ENCODE data around the gene CARS1. TPM values are rescaled to one million over a fixed set of nuclear protein-coding genes. Genes with fewer than 3 reads are reported as not detected.

The CARS1 gene
- total RNA-seq, 2 experiments from 2014 or later: 81.4 to 97.6 TPM

- POLR2A ChIA-PET: no interaction called here
- no peak overlapping the region for H3K4me3 Mint-ChIP-seq
- CTCF ChIA-PET: interaction anchor here (1.1 to 1.5 kb wide), 2 partner anchors 9 to 18 kb away, joined by 3 to 4 read pairs; no protein-coding TSS in a partner anchor
Observed at GRCh38 chr11:3006505-3007260, 50.5 kb downstream of the CARS1 start.

DNA sequence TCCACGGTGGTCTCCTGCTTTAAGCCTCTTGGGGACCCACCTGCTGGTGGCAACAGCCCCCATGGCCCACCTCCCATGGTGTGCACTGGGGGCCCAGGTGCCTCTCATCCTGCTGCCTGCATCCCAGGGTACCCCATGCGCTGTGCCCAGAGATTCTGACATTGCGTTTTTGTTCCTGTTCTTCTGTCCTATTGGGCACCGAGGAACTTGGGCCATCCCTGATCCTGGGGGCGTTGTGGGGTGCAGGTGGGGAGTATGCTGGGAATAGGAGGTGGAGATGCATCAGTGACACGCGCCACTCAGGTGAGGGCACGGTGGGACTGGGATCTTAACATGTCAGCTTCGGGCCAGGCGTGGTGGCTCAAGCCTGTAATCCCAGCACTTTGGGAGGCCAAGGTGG is 52.7 kb downstream of the CARS1 start:
- POLR2A ChIA-PET: no interaction called here
- DNase-seq: no peak
- H3K9me3 Mint-ChIP-seq: no peaks in the 10 kb centered on the region
- H3K36me3 Mint-ChIP-seq (ENCODE audit: low read depth): peaks cover 69% of the 10 kb centered on the region
- CTCF ChIA-PET: interaction anchor here (0.6 to 4.9 kb wide), 5 partner anchors 8 to 768 kb away, joined by 3 to 18 read pairs (median 4); no protein-coding TSS in a partner anchor
- H3K4me3 Mint-ChIP-seq: no peak overlapping the region
- H3K27ac Mint-ChIP-seq: peak overlapping the region; percentile 43
- no peaks in the 10 kb centered on the region for H3K27me3 Mint-ChIP-seq
- peaks cover 22% of the 10 kb centered on the region for H3K4me1 Mint-ChIP-seq

More at GRCh38 chr11:3006505-3007260, 50.5 kb downstream of the CARS1 start:
- Mint-ChIP-seq H3K4me1 (peaks cover 42% of the 10 kb centered on the region), H3K27ac (peak overlapping the region; percentile 25), H3K9me3 (no peaks in the 10 kb centered on the region), H3K27me3 (no peaks in the 10 kb centered on the region), H3K36me3 (ENCODE audit: low read depth) (peaks cover 71% of the 10 kb centered on the region)
- DNase-seq: no peak

DNA sequence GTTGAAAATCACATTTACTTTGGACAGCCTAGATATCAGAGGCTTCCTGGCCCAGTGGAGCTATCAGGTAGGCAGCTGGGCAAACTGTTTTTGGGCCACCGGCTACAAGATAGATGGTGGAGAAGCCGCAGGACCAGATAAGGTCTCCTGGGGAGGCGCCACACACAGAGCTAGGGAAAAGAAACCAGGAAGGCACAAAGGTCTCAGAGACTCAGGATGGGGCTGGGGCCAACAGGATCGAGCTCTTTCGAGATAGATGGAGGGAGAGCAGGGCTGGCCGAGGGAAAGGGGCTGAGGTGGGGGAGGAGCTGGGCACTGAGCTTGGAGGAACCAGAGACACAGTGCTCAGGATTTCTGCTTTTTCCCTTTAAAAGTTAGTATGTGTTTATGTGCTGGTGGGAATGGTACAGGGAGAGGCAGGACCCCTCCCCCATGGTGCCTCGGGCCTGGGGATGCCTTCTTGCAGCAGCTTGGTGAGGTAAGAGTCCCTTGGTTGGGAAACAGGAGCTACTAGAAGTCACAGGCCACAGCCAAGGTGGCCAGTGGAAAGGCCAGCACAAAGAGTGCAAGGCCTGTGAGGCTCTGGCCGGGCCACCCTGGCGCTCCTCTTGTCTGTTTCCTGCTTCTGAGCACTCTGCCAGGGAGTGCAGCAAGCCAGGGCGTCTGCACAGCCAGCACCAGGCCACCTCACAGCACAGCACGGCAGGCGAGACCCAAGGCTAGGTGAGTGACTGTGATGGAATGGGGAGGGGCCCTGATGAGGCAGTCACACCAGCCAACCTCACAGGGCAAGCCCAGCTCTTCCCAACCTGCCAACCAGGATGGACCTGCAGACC is 53.6 kb downstream of the CARS1 start:
- H3K27me3 Mint-ChIP-seq: no peaks in the 10 kb centered on the region
- H3K4me3 Mint-ChIP-seq: no peak overlapping the region
- H3K9me3 Mint-ChIP-seq: no peaks in the 10 kb centered on the region
- ChIA-PET CTCF (interaction anchor here (1.1 to 4.9 kb wide), 4 partner anchors 9 to 84 kb away, joined by 3 to 18 read pairs (median 5); no protein-coding TSS in a partner anchor), POLR2A (no interaction called here)
- H3K36me3 Mint-ChIP-seq (ENCODE audit: low read depth): peaks cover 63% of the 10 kb centered on the region
- no peak overlapping the region for H3K27ac Mint-ChIP-seq
- H3K4me1 Mint-ChIP-seq: peaks cover 16% of the 10 kb centered on the region
- no peak for DNase-seq

DNA sequence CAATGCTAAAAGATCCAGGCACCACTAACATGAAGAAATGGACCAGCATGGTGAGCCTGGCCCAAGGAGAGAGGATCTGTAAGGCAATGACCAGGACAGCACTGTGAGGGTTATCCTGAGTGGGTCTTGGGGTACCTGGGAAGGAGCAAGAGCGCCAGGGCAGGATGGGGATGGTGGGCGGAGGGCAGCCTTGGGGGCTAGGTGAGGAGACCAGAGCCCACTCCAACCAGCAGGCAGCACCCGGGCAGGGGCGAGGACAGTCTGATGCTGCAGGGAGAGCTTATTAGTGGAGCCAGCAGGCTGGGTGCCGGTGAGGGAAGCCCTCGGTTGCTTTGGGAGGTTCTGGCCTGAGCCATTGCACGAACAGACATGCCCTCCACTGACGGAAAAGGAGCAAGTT is 54.4 kb downstream of the CARS1 start:
- H3K4me3 Mint-ChIP-seq: no peak overlapping the region
- H3K9me3 Mint-ChIP-seq: no peaks in the 10 kb centered on the region
- ChIA-PET POLR2A (no interaction called here), CTCF (interaction anchor here (1.7 to 4.9 kb wide), 3 partner anchors 8 to 12 kb away, joined by 4 to 18 read pairs (median 6); no protein-coding TSS in a partner anchor)
- H3K27me3 Mint-ChIP-seq: no peaks in the 10 kb centered on the region
- H3K27ac Mint-ChIP-seq: peak overlapping the region; percentile 77
- peaks cover 59% of the 10 kb centered on the region for H3K36me3 Mint-ChIP-seq (ENCODE audit: low read depth)
- DNase-seq: no peak
- H3K4me1 Mint-ChIP-seq: peaks cover 13% of the 10 kb centered on the region

GRCh38 chr11:3002351-3002861 is 54.8 kb downstream of the CARS1 start:
- peaks cover 11% of the 10 kb centered on the region for H3K4me1 Mint-ChIP-seq
- ChIA-PET CTCF (interaction anchor here (2.1 to 4.9 kb wide), 2 partner anchors 8 to 12 kb away, joined by 6 to 18 read pairs; no protein-coding TSS in a partner anchor), POLR2A (no interaction called here)
- peak overlapping the region; percentile 77 for H3K27ac Mint-ChIP-seq
- H3K9me3 Mint-ChIP-seq: no peaks in the 10 kb centered on the region
- no peaks in the 10 kb centered on the region for H3K27me3 Mint-ChIP-seq
- no peak for DNase-seq
- peaks cover 54% of the 10 kb centered on the region for H3K36me3 Mint-ChIP-seq (ENCODE audit: low read depth)
- H3K4me3 Mint-ChIP-seq: no peak overlapping the region

GRCh38 chr11:3001496-3001895 is 55.7 kb downstream of the CARS1 start:
- no peaks in the 10 kb centered on the region for H3K27me3 Mint-ChIP-seq
- peaks cover 54% of the 10 kb centered on the region for H3K36me3 Mint-ChIP-seq (ENCODE audit: low read depth)
- ChIA-PET CTCF (interaction anchor here (0.8 to 4.9 kb wide), 4 partner anchors 9 to 35 kb away, joined by 3 to 18 read pairs (median 4); partner anchors contain the start of gene NAP1L4), POLR2A (no interaction called here)
- no peak overlapping the region for H3K4me3 Mint-ChIP-seq
- no peak overlapping the region for H3K27ac Mint-ChIP-seq
- DNase-seq: no peak
- no peaks in the 10 kb centered on the region for H3K9me3 Mint-ChIP-seq
- peaks cover 5% of the 10 kb centered on the region for H3K4me1 Mint-ChIP-seq

DNA sequence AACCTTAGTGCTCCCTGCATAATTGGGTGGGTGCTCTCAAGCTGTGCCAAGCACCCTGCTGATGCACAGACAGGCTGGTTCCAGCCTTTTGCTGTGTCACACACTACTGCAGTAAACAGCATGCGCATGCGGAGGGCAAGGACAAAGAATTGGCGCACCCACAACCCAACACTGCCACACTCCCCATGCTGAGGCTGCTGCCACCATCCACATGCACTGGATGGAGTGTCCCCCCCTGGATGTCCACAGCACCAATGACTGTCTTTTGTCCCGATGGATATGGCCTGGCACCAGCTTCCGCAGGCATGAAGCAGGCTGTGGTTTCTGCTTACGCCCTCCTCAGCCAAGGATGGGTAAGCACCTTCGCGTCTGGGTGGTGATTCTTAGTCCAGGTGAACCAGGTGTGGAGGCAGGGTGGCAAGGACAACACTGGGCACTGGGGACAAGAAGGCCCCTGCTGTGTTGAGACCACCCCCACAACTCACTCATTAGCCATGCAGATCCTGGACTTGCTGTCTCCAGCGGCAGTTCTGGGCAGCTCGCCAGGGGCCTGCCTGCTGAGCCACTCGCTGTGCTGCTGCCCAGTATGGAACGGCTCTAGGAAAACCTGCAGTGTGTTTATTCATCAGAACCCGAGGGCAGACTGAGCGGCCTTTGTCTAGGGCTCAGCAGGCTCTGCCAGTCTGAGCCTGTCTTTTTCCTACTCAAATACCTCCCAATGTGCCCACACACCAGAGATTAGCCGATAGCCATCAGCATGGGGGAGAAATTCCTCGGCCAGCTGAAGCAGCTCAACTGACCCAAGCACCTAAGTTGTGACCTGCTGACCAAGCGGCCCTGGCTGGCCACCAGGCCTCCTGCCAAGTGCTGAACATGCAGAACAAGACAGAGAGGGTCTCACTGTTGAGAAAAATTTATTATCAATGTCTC is 56.9 kb downstream of the CARS1 start:
- Mint-ChIP-seq H3K9me3 (no peaks in the 10 kb centered on the region), H3K4me1 (no peaks in the 10 kb centered on the region), H3K4me3 (no peak overlapping the region), H3K27ac (no peak overlapping the region), H3K36me3 (ENCODE audit: low read depth) (peaks cover 50% of the 10 kb centered on the region), H3K27me3 (no peaks in the 10 kb centered on the region)
- CTCF ChIA-PET: interaction anchor here (0.5 to 4.9 kb wide), 5 partner anchors 8 to 53 kb away, joined by 3 to 18 read pairs (median 4); partner anchors contain the start of gene NAP1L4
- POLR2A ChIA-PET: no interaction called here
- no peak for DNase-seq

DNA sequence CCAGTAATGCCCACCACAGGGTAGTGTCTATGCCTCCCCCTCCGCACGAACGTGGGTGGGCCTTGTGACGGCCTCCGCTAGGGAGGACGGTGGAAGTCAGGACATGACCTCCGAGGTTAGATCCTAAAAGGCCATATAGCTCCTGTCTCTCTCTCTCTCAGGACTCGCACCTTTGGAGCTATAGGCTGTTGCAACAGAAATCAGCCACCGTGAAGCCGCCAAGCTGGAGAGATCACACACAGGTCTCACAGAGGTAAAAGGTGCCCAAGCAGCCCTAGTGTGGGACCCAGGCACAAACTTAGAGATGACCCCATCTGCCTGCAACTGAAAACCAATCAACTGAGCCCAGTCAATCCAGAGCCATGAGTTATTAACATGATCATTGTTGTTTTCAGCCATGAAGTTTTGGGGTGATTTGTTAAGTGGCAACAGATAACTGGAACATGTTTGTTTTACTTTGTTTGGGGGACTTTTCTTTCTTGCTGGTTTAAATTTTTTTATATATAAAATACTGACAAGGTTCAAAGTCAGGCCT is 57.7 kb downstream of the CARS1 start:
- CTCF ChIA-PET: interaction anchor here (1.0 kb wide), 1 partner anchor 11 kb away, joined by 3 read pairs; no protein-coding TSS in a partner anchor

GRCh38 chr11:2998073-2998850 is 59.0 kb downstream of the CARS1 start:
- DNase-seq: no peak
- Mint-ChIP-seq H3K9me3 (no peaks in the 10 kb centered on the region), H3K27ac (no peak overlapping the region), H3K4me3 (no peak overlapping the region), H3K4me1 (peaks cover 3% of the 10 kb centered on the region), H3K36me3 (ENCODE audit: low read depth) (peaks cover 35% of the 10 kb centered on the region), H3K27me3 (no peaks in the 10 kb centered on the region)
- ChIA-PET CTCF (interaction anchor here (0.9 to 1.5 kb wide), 9 partner anchors 9 to 96 kb away, joined by 3 to 5 read pairs (median 4); a partner anchor contains a TSS), POLR2A (no interaction called here)

More for the DNA sequence above, 57.7 kb downstream of the CARS1 start:
- H3K9me3 Mint-ChIP-seq: no peaks in the 10 kb centered on the region
- no peak for DNase-seq
- H3K27me3 Mint-ChIP-seq: no peaks in the 10 kb centered on the region
- H3K4me3 Mint-ChIP-seq: no peak overlapping the region
- peaks cover under 1% of the 10 kb centered on the region for H3K4me1 Mint-ChIP-seq
- H3K36me3 Mint-ChIP-seq (ENCODE audit: low read depth): peaks cover 47% of the 10 kb centered on the region
- no peak overlapping the region for H3K27ac Mint-ChIP-seq
- POLR2A ChIA-PET: no interaction called here

DNA sequence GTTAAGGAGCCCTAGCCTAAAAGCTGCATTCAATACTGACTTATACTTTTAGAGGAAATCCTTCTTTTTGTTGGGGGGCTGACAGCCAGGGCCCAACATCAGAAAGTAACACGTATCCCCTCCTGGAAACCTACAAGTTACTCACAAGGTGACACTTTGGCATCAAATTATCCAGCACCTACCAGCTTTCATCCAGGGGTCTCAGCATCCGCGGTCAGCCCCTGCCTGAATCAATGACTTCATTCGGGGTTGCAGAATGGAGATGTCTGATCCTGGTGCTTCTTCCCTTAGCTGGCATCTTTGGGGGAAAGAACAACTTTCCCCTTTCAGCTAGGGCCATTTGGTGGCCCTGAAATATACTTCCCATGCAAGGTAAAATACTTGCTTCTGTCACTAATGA is 59.8 kb downstream of the CARS1 start:
- Mint-ChIP-seq H3K36me3 (ENCODE audit: low read depth) (peaks cover 27% of the 10 kb centered on the region), H3K27me3 (no peaks in the 10 kb centered on the region), H3K4me3 (no peak overlapping the region), H3K4me1 (peaks cover 3% of the 10 kb centered on the region), H3K27ac (peak overlapping the region; percentile 16), H3K9me3 (no peaks in the 10 kb centered on the region)
- DNase-seq: no peak
- ChIA-PET CTCF (interaction anchor here (1.1 to 1.5 kb wide), 8 partner anchors 9 to 40 kb away, joined by 3 to 5 read pairs (median 4); no protein-coding TSS in a partner anchor), POLR2A (no interaction called here)

DNA sequence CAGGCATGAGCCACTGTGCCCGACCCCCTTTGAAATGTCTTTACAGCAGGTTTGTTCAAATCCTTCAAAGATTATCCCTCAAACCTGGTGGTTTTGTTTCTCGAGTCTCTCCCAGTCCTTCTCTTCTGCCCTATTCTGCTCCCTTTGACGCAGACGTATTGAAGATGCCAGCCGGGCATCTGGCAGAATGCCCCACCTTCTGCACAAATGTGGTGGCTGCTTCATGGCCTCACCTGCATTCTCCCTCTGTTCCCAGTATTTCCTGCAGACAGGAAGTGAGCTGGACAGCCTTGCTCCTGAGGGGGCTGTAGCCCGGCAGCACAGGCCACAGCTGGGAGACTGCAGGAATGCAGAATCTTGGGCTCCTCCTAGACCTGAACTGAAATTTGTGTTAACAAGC is 60.2 kb downstream of the CARS1 start:
- Mint-ChIP-seq H3K4me3 (no peak overlapping the region), H3K27me3 (no peaks in the 10 kb centered on the region), H3K9me3 (no peaks in the 10 kb centered on the region), H3K4me1 (peaks cover 3% of the 10 kb centered on the region), H3K27ac (no peak overlapping the region), H3K36me3 (ENCODE audit: low read depth) (peaks cover 28% of the 10 kb centered on the region)
- CTCF ChIA-PET: interaction anchor here (1.1 to 1.5 kb wide), 7 partner anchors 10 to 41 kb away, joined by 3 to 5 read pairs (median 4); no protein-coding TSS in a partner anchor
- POLR2A ChIA-PET: no interaction called here
- no peak for DNase-seq

Measured in activated CD4-positive, alpha-beta T cell treated with anti-CD3 and anti-CD28 coated beads, Interleukin-2, amount 10 ng/mL, durations not matched to agents 7 days and 5 days (primary cell).